Esophagus mucosa (tissue), 1 donor: ENCODE results near the gene ZMYM2. TPM values are rescaled to one million over a fixed set of nuclear protein-coding genes. Genes with fewer than 3 reads are reported as not detected.
A peak's percentile ranks its signal among the peaks of the same experiment; 100 is the strongest.
"Not testable (repeated sequence)": the region's sequence is repeated elsewhere in the genome, so short reads cannot be mapped to it uniquely, and the experiment has no call there.

Source experiments
- ATAC-seq: fragments of 200-7000 bp; cut with Tn5 transposase; one replicate; pipeline ENCODE4 v1.9.1; 2020
- total RNA-seq: library from RNA; stranded (reverse); gene quantifications from one replicate; pipeline ENCODE4 v1.2.4, GENCODE V29; 2023
- donor health status: DM: yes; HTN: yes; CAD: no.

ZMYM2 gene
- total RNA-seq: 50.6 TPM

DNA sequence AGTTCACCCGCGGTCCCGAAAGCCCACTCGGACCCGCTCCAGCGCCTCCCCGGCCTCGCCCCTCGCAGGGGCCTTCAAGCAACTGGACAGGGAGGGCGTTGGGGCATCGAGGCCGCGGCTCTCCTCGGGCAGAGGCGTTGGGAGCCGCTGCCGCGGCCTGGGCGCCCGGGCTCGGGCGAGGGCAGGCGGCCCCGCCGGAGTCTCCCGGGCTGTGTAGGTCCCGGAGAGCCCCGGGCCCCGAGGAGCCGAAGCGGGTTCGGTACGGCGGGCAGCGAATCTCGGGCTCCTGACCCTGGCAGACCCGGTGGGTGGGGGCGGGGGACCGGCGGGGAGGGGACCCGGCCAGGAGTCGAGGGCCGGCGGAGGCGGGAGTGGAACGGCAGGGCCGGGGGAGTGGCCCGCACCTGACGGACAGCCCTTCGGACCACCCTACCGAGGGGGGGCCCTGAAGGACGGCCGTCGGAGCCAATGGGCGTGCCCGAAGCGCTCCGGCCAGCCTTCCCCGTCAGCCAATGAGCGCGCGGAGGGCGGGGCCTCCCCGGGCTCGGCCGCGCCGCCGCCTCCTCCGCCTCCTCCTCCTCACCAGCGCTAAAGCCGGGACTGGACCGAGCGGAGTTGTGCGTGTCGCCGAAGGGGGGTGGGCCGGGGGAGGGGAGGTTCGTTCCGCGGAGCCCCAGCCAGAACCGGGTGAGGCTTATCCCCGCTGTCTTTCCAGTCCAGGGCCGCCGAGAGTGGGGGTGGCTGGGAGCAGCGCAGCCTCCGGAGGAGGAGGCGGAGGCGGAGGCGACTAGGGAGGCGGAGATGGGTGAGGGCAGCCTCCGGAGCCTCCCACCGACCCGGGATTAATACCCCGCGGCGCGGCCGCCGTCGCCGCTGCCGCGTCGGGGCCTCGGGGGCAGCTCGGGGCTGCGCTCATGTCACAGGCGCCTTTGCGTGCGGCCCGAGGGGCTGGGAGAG, at the start of gene ZMYM2:
TSS of gene ZMYM2 (plus strand) at position 573 of the 957 bp plus-strand sequence. CDS start 34,346 bp downstream, outside the sequence.
- ATAC-seq: peak; percentile 97

GRCh38 chr13:19910336-19911072, 48.0 kb upstream of the ZMYM2 start:
- peak; percentile 97 for ATAC-seq

DNA sequence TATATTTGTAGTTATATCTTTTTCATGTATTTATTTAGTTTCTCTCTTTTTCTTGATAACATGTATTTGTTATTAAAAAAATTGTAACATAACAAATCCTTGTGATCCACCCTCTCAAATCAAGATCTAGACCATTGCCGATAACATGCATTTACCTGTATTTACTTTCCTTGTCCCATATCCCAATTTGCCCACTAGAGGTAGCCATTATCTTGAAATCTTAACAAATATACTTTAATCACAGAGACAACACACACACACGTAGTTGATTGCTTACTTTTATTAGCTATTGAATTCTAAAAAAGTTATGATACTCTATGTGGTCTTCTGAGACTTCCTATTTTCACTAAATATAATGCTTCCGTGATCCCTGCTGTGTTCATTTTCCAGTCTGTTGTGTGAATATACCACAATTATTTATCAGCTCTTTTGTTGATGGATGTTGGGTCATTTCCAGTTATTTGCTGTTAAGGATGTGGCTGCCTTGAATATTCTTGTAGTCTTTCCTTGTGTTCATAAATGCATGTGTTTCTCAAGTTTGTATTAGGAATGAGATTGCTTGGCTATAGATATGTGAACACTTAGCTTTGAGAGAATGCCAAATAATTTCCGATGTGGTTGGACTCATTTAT, 31.3 kb upstream of the ZMYM2 start:
- no peak for ATAC-seq

- ATAC-seq: no peak
Observed at GRCh38 chr13:19940106-19940505, 18.4 kb upstream of the ZMYM2 start.

DNA sequence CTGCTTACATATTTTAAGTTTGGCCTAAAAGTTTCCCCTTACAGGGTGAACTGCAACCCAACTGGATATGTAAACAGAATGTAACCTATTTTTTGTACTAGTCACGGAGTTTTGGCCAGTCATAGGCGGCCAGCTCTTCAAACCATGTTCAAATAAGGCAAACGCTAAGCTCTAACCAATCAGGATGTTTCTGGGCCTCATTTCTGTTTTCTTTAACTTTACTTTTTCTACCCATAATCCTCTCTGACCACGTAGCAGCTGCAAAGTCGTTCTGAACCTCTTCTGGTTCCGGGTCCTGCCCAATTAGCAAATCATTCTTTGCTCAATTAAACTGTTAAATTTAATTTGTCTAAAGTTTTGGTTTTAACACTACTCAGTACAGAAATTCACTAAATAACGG, 8.2 kb upstream of the ZMYM2 start:
- no peak for ATAC-seq

DNA sequence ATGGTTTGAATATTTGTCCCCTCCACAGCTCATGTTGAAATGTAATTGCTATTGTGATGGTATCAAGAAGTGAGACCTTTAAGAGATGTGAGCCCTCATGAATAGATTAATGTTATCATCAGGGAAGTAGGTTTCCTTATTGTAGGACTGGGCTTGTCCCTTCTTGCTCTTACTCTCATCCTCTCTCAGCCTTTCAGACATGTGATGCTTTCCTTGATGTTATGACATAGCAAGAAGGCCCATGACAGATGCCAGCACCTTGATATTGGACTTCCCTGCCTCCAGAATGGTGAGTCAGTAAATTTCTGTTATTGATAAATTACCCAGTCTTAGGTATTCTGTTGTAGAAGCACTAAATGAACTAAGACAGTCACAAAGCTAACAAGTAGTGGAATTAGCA, 5.7 kb upstream of the ZMYM2 start:
- ATAC-seq: no peak

DNA sequence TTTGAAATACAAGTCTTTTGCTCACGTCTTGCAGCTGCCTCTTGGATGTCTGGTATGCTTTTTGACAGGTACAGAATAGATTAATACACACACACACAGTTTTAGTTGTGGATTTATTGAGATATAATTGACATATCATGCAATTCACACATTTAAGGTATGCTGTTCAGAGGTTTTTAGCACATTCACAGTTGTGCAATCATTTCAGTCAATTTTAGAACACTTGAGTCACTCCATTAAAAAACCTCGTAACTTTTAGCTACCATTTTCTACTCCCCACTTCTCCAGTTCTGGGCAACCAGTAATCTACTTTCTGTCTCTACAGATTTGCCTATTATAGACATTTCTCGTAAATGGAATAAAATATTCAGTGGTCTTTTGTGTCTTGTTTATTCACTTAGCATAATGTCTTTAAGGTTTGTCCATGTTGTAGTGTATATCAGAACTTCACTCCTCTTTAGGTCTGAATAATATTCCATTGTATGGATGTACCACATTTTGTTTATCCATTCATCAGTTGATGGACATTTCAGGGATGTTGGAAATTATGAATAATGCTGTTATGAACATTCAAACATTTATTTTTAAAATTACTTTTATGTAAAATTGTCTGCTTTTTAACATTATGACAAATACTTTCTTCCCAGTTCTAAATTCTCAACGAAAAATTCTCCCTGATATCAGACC, 2.5 kb upstream of the ZMYM2 start:
- no peak for ATAC-seq

DNA sequence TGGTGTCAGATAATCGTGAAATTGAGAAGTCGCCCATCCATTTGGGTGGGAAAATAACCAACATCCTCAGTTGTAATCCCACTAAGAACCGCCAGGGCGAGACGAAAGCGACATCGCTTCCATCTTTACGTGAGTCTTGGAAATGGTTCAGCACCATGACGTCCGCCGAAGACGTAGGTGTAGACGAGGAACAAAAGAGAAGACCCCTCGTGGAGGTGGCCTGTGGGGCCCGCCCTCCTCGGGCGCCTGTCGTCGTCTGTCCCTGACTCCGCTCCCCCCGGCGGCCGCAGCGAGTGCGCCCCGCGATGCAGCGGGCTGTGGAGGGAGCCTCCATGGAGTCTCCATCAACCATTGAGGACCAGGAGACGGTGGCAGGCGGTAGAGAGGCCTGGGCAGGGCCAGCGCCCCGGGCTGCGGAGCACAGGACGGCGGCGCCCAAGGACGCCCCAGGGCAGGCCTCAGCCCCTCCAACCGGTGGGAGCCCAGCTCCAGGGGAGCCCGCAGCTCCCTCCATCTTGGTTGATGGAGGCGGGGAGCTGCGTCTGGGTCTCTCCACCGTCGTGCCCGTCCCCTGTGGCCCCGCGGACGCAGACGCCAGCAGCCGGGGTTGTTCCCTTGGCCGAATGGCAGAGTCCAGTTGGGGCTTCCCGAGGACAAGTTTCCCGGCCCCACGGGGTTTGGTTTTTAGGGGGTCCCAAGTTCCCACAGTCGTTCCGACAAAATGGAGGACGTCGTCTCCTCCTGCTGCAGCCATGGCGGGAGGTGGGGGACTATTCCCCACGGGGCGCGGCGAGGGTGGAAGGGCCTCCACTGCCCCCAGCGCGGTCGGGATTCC, 990 bp upstream of the ZMYM2 start:
- peak; percentile 15 for ATAC-seq

GRCh38 chr13:19959141-19959830, 759 bp downstream of the ZMYM2 start:
- ATAC-seq: no peak

- ATAC-seq: peak; percentile 59
Observed at GRCh38 chr13:19959831-19960652, 1.5 kb downstream of the ZMYM2 start.

GRCh38 chr13:19960653-19960976, 2.1 kb downstream of the ZMYM2 start:
- no peak for ATAC-seq

GRCh38 chr13:19961489-19961888, 3.0 kb downstream of the ZMYM2 start:
- ATAC-seq: no peak

GRCh38 chr13:19961924-19962323, 3.4 kb downstream of the ZMYM2 start:
- no peak for ATAC-seq

- no peak for ATAC-seq
Observed at GRCh38 chr13:19962894-19963293, 4.4 kb downstream of the ZMYM2 start.

- ATAC-seq: no peak
Observed at GRCh38 chr13:19967621-19968020, 9.1 kb downstream of the ZMYM2 start.

GRCh38 chr13:19974498-19975009, 16.0 kb downstream of the ZMYM2 start:
- ATAC-seq: not testable (repeated sequence)

DNA sequence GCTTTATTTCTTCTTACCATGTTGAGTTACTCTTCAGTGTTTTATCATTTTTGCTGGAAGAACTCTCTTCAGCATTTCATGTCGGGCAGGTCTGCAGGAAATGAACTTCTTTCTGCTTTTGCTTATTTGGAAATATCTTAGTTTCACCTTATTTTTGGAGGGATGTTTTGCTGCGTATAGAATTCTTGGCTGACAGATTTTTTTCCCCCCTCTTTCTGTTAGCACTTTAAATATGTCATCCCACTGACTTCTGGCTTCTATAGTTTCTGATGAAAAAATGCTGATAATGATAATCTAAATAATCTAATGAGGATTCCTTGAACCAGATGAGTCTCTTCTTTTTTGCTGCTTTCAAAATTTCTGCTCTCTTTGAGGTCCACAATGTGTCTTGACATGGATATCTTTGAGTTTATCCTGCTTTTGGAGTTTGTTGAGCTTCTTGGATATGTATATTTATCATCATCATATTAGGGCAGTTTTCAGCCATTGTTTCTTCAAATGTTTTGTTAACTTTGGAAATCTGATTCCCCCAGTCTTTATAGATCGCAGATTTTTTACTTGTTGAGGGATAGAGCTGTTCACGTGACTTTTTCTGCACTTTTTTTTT, 20.4 kb downstream of the ZMYM2 start:
- no peak for ATAC-seq

- no peak for ATAC-seq
Observed at GRCh38 chr13:19981685-19982238, 23.2 kb downstream of the ZMYM2 start.

GRCh38 chr13:19982447-19983043, 24.0 kb downstream of the ZMYM2 start:
- no peak for ATAC-seq
